Calu3 (cell line): ENCODE results near the gene HPGD. TPM values are rescaled to one million over a fixed set of nuclear protein-coding genes. Genes with fewer than 3 reads are reported as not detected.

Source experiments
- BruUV-seq: library from RNA; stranded (reverse); fragments of 400-500 nt; replicated peaks from 2 replicates; lab custom pipeline; 2021; lab: Mats Ljungman, UMichigan
- CTCF ChIA-PET: fragments of 300-600 bp; sonication (Branson Sonifier 250); formaldehyde crosslinking; loops from one replicate; lab custom pipeline; 2022; ENCODE audit warnings: antibody characterized with exemption; lab: Charles Lee
- DNase-seq: peaks from one replicate; pipeline ENCODE4 v3.0.0; 2022
- H3K27ac Mint-ChIP-seq: one replicate; pipeline ENCODE4 v1.8.0; 2022; ENCODE audit warnings: mixed read lengths; ENCODE audit not compliant: unreplicated experiment
- H3K27me3 Mint-ChIP-seq: one replicate; pipeline ENCODE4 v1.8.0; 2022; ENCODE audit warnings: mixed read lengths; ENCODE audit not compliant: unreplicated experiment
- H3K36me3 Mint-ChIP-seq: one replicate; pipeline ENCODE4 v1.8.0; 2022; ENCODE audit warnings: mild to moderate bottlenecking, moderate library complexity, mixed read lengths; ENCODE audit not compliant: insufficient read depth, unreplicated experiment
- H3K4me1 Mint-ChIP-seq: one replicate; pipeline ENCODE4 v1.8.0; 2022; ENCODE audit warnings: mild to moderate bottlenecking, low read depth, mixed read lengths; ENCODE audit not compliant: unreplicated experiment
- H3K4me3 Mint-ChIP-seq: one replicate; pipeline ENCODE4 v1.8.0; 2022; ENCODE audit warnings: mild to moderate bottlenecking, low read depth, moderate library complexity, mixed read lengths; ENCODE audit not compliant: unreplicated experiment
- H3K9me3 Mint-ChIP-seq: one replicate; pipeline ENCODE4 v1.8.0; 2022; ENCODE audit warnings: low read depth, mixed read lengths; ENCODE audit not compliant: unreplicated experiment
- CTCF ChIP-seq: fragments of 200-600 bp; IDR thresholded peaks from one replicate; pipeline ENCODE4 v1.8.0; 2022; ENCODE audit warnings: antibody characterized with exemption; ENCODE audit not compliant: unreplicated experiment
- intact Hi-C: fragments of 100-400 bp; cut with micrococcal nuclease; formaldehyde crosslinking; loops from one replicate; pipeline ENCODE4 v1.10.0; 2022; ENCODE audit not compliant: unreplicated experiment
- total RNA-seq: library from RNA; stranded (reverse); gene quantifications from 2 replicates; pipeline ENCODE4 v1.2.3, GENCODE V29; 2022

The HPGD gene
- total RNA-seq, 1 experiment from 2014 or later = 4.0 TPM

- Mint-ChIP-seq H3K4me3 (no peak overlapping the region), H3K27ac (no peak overlapping the region), H3K9me3 (no peaks in the 10 kb centered on the region), H3K36me3 (no peaks in the 10 kb centered on the region), H3K4me1 (peaks cover 30% of the 10 kb centered on the region), H3K27me3 (no peaks in the 10 kb centered on the region)
- DNase-seq = no peak
- TF ChIP-seq CTCF = no peak
- CTCF ChIA-PET = no interaction called here
- no TSS peak for BruUV-seq
- intact Hi-C loops = no loop called here
These were observed 64.8 kb downstream of the HPGD start for GRCh38 chr4:174457468-174457867.

GRCh38 chr4:174454815-174455473, 67.3 kb downstream of the HPGD start:
- CTCF ChIA-PET = no interaction called here
- TF ChIP-seq CTCF = no peak
- intact Hi-C loops = no loop called here
- H3K9me3 Mint-ChIP-seq = no peaks in the 10 kb centered on the region
- no peak overlapping the region for H3K27ac Mint-ChIP-seq
- peaks cover 15% of the 10 kb centered on the region for H3K4me1 Mint-ChIP-seq
- H3K4me3 Mint-ChIP-seq = no peak overlapping the region
- no TSS peak for BruUV-seq
- no peaks in the 10 kb centered on the region for H3K36me3 Mint-ChIP-seq
- H3K27me3 Mint-ChIP-seq = no peaks in the 10 kb centered on the region
- DNase-seq = no peak

- Mint-ChIP-seq H3K9me3 (no peaks in the 10 kb centered on the region), H3K36me3 (no peaks in the 10 kb centered on the region), H3K27me3 (no peaks in the 10 kb centered on the region), H3K4me3 (no peak overlapping the region), H3K27ac (no peak overlapping the region), H3K4me1 (peaks cover 6% of the 10 kb centered on the region)
- BruUV-seq = no TSS peak
- DNase-seq = no peak
- intact Hi-C loops = no loop called here
- TF ChIP-seq CTCF = no peak
- CTCF ChIA-PET = no interaction called here
These were observed 70.5 kb downstream of the HPGD start for GRCh38 chr4:174451718-174452296.

GRCh38 chr4:174450786-174451125, 71.5 kb downstream of the HPGD start:
- Mint-ChIP-seq H3K36me3 (no peaks in the 10 kb centered on the region), H3K9me3 (no peaks in the 10 kb centered on the region), H3K4me3 (no peak overlapping the region), H3K4me1 (peaks cover 16% of the 10 kb centered on the region), H3K27ac (no peak overlapping the region), H3K27me3 (no peaks in the 10 kb centered on the region)
- CTCF ChIA-PET = no interaction called here
- no peak for DNase-seq
- no peak for TF ChIP-seq CTCF
- intact Hi-C loops = no loop called here
- no TSS peak for BruUV-seq
